ENCODE measurements around the gene CRYL1. TPM values are rescaled to one million over a fixed set of nuclear protein-coding genes. Genes with fewer than 3 reads are reported as not detected.

CRYL1 gene
- total and polyA plus RNA-seq, 2 of the 8 experiments (the other 6 are each of a cell fraction or from before 2014, with no cell fraction given) = 1.9 to 6.4 TPM

DNA sequence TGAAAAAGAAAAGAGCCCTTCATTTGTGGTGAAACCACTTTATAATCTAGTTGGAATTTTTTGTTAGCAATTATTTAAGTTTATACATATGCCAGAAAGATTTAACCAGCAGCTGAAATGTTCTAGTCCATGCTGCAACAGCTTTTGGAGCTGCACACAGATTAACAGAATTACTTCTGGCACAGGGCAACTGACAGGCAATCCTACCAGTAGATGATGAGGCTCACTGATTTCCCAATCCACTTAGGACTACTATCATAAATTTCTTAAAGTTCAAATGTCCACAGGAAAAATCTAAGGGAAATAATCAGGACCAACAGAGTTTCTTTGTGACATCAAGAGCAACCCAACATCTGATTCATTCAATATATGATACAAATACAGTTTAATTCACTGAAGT, 78.8 kb downstream of the CRYL1 start:
- H3K79me2 ChIP-seq (ENCODE audit: control insufficient read depth in 1 of 2, insufficient read depth in 2 of 2, low read length in 2 of 2) = no peaks in the 10 kb centered on the region
- no peak overlapping the region for H2BK120ac ChIP-seq (replicated peaks; ENCODE audit: low read depth, low read length)
- FAIRE-seq = no peak
- H3K18ac ChIP-seq (ENCODE audit: extremely low read depth, low read length) = no peak overlapping the region
- H3K23ac ChIP-seq (ENCODE audit: insufficient read length) = no peak overlapping the region
- H4K5ac ChIP-seq (ENCODE audit: insufficient read length, low read depth, low read length) = no peak overlapping the region
- no peaks in the 10 kb centered on the region for H3K23me2 ChIP-seq (ENCODE audit: low read depth, low read length)
- no peaks in the 10 kb centered on the region for H3K27me3 ChIP-seq (replicated peaks in 1 of 4; ENCODE audit: control insufficient read depth in 3 of 4, extremely low read depth in 1 of 4, insufficient read depth in 3 of 4, low read length in 3 of 4)
- H3K4ac ChIP-seq (replicated peaks; ENCODE audit: insufficient read length, low read depth, low read length) = no peak overlapping the region
- no peak overlapping the region for H2AFZ ChIP-seq (ENCODE audit: low read length)
- H4K91ac ChIP-seq (replicated peaks; ENCODE audit: insufficient read length, low read length) = no peak overlapping the region
- no peak overlapping the region for H3K14ac ChIP-seq (ENCODE audit: insufficient read length)
- H4K20me1 ChIP-seq (replicated peaks in 1 of 2; ENCODE audit: control insufficient read depth in 1 of 2, insufficient read depth in 2 of 2, low read length in 2 of 2) = no peaks in the 10 kb centered on the region
- H3K36me3 ChIP-seq (ENCODE audit: control insufficient read depth in 2 of 4, insufficient read depth in 4 of 4, low read length in 3 of 4) = no peaks in the 10 kb centered on the region; a peak in 2 of 8 replicates
- H3K4me3 ChIP-seq (ENCODE audit: extremely low read depth in 1 of 4, insufficient read depth in 2 of 4, low read depth in 3 of 4, low read length in 4 of 4) = no peak overlapping the region
- H2BK5ac ChIP-seq (ENCODE audit: low read depth, low read length) = no peak overlapping the region
- no peak overlapping the region for H2BK20ac ChIP-seq (ENCODE audit: low read length)
- no peak overlapping the region for H4K8ac ChIP-seq (ENCODE audit: extremely low read depth, insufficient read depth, low read length)
- no peak overlapping the region for H2AK5ac ChIP-seq (ENCODE audit: low read depth, low read length)
- no peak overlapping the region for H2BK15ac ChIP-seq (ENCODE audit: low read length)
- no peak overlapping the region for H3K56ac ChIP-seq (replicated peaks; ENCODE audit: insufficient read length, low read depth, low read length)
- peaks cover 0 to 5% (median 0%) of the 10 kb centered on the region in 4 experiments; a peak in 1 of 7 replicates for H3K4me1 ChIP-seq (replicated peaks in 1 of 4; ENCODE audit: control insufficient read depth in 3 of 4, insufficient read depth in 4 of 4, low read length in 3 of 4)
- H3K4me2 ChIP-seq (ENCODE audit: insufficient read depth in 1 of 2, low read depth in 2 of 2, low read length in 2 of 2) = no peak overlapping the region
- peaks cover 0 to 7% of the 10 kb centered on the region in 2 experiments; a peak in 3 of 4 replicates for H3K9me3 ChIP-seq (ENCODE audit: insufficient read depth in 2 of 2, low read depth in 1 of 2, low read length in 1 of 2)
- POLR2A ChIA-PET (ENCODE audit: partially characterized antibody) = no interaction called here
- H3K9ac ChIP-seq (replicated peaks in 1 of 4; ENCODE audit: extremely low read depth in 1 of 4, low read depth in 3 of 4, low read length in 3 of 4) = no peak overlapping the region
- H3K79me1 ChIP-seq (ENCODE audit: low read depth, low read length) = no peaks in the 10 kb centered on the region
- no peak overlapping the region for H3K27ac ChIP-seq (ENCODE audit: low read depth, low read length)
- H2BK12ac ChIP-seq (ENCODE audit: low read depth, low read length) = no peak overlapping the region
- DNase-seq (ENCODE audit: low read depth in 1 of 2, low spot score in 2 of 2) = no peak
- CTCF ChIA-PET (ENCODE audit: partially characterized antibody) = no interaction called here
- no peak for TF ChIP-seq CHD7 (IDR thresholded peaks at IDR 0.05; ENCODE audit: insufficient replicate concordance, low read length)
